ENCODE results near the gene TEKT2. TPM values are rescaled to one million over a fixed set of nuclear protein-coding genes. Genes with fewer than 3 reads are reported as not detected.

The TEKT2 gene
- total and polyA plus RNA-seq, 2 of the 4 experiments (the other 2 are of a cell fraction) = 0.18 TPM; not detected in 1

GRCh38 chr1:36091698-36092097 is 7.8 kb downstream of the TEKT2 start:
- no peak overlapping the region for H2AFZ ChIP-seq (replicated peaks; ENCODE audit: low read length, poor library complexity)
- no peak overlapping the region for H3K4me2 ChIP-seq (ENCODE audit: low read depth, low read length)
- dilution Hi-C loops (cut with HindIII; ENCODE audit: low sequenced_read_pairs, unreplicated experiment) = no loop called here
- peaks cover 5% of the 10 kb centered on the region; the same call in 1 of the 2 replicates for H3K9me1 ChIP-seq (ENCODE audit: insufficient read depth, low read length)
- no peak overlapping the region for H2BK120ac ChIP-seq (ENCODE audit: low read depth, low read length)
- no peak overlapping the region for H2BK5ac ChIP-seq (ENCODE audit: low read depth, low read length, poor library complexity, severe bottlenecking)
- no peak overlapping the region for H2BK15ac ChIP-seq (ENCODE audit: low read depth, low read length)
- peaks cover 2% of the 10 kb centered on the region; the same call in 1 of the 2 replicates for H3K4me1 ChIP-seq (ENCODE audit: control insufficient read depth, insufficient read depth, low read length)
- no peak overlapping the region for H3K27ac ChIP-seq (ENCODE audit: insufficient read depth, low read length)
- H3K27me3 ChIP-seq (ENCODE audit: control insufficient read depth, insufficient read depth, low read length) = no peaks in the 10 kb centered on the region
- H2AK5ac ChIP-seq (ENCODE audit: low read depth, low read length) = no peak overlapping the region
- no peak overlapping the region for H2BK20ac ChIP-seq (ENCODE audit: low read depth, low read length)
- H3K4me3 ChIP-seq (ENCODE audit: insufficient read depth, low read depth, low read length) = no peak overlapping the region
- H4K8ac ChIP-seq (ENCODE audit: low read depth in 2 of 2, low read length in 2 of 2) = no peak overlapping the region
- no peak overlapping the region for H3K9ac ChIP-seq (ENCODE audit: low read depth, low read length)
- BruUV-seq (replicated peaks) = no TSS peak
- H3K4ac ChIP-seq (ENCODE audit: low read depth, low read length) = no peak overlapping the region
- no peak for TF ChIP-seq CEBPB (IDR thresholded peaks at IDR 0.05; ENCODE audit: low read depth, low read length)
- TF ChIP-seq ELK1 (IDR thresholded peaks at IDR 0.05; ENCODE audit: borderline replicate concordance, low read depth, low read length) = no peak
- TF ChIP-seq SMC3 (IDR thresholded peaks at IDR 0.05; ENCODE audit: low read depth, low read length) = no peak
- no peak for TF ChIP-seq NFE2L2 (IDR thresholded peaks at IDR 0.05; ENCODE audit: low read depth, low read length)
- no peak for TF ChIP-seq USF2 (IDR thresholded peaks at IDR 0.05; ENCODE audit: low read depth, low read length)
- TF ChIP-seq MXI1 (IDR thresholded peaks at IDR 0.05; ENCODE audit: borderline replicate concordance, low read depth, low read length) = no peak
- TF ChIP-seq CHD1 (IDR thresholded peaks at IDR 0.05; ENCODE audit: low read depth, low read length) = no peak
- no peak for TF ChIP-seq MAFK (IDR thresholded peaks at IDR 0.05; ENCODE audit: low read depth, low read length)
- no peak for TF ChIP-seq RFX5 (IDR thresholded peaks at IDR 0.05; ENCODE audit: low read depth, low read length)
- TF ChIP-seq FOS (IDR thresholded peaks at IDR 0.05; ENCODE audit: low read depth, low read length) = no peak
- no peak for TF ChIP-seq CTCF (conservative IDR thresholded peaks at IDR 0.05; ENCODE audit: low read depth, low read length)
- no peak for TF ChIP-seq BHLHE40 (IDR thresholded peaks at IDR 0.05; ENCODE audit: low read depth, low read length)
- TF ChIP-seq MAZ (IDR thresholded peaks at IDR 0.05; ENCODE audit: borderline replicate concordance, low read depth, low read length) = no peak
- TF ChIP-seq POLR2A (IDR thresholded peaks at IDR 0.05; ENCODE audit: low read depth, low read length) = no peak
- TF ChIP-seq RCOR1 (IDR thresholded peaks at IDR 0.05; ENCODE audit: insufficient replicate concordance, low read length) = no peak
- ATAC-seq (ENCODE audit: low read depth) (no peak), DNase-seq (no peak)
- H4K5ac ChIP-seq (ENCODE audit: low read depth, low read length) = no peak overlapping the region
- no peak overlapping the region for H3K14ac ChIP-seq (replicated peaks; ENCODE audit: low read depth, low read length)
- H3K56ac ChIP-seq (ENCODE audit: extremely low read depth, insufficient read depth, low read length) = no peak overlapping the region
- no peak overlapping the region for H4K91ac ChIP-seq (ENCODE audit: insufficient read depth, low read depth, low read length)
- H3K9me3 ChIP-seq (ENCODE audit: control insufficient read depth, insufficient read depth, low read length) = no peaks in the 10 kb centered on the region
- WGBS, 2 experiments (ENCODE audit: extremely low coverage in 2 of 2, insufficient read length in 1 of 2) = 89% methylated on average over 4 of the region's 13 CpGs; no CpG with 5 or more reads in 1 of the 2 experiments
- H2AK9ac ChIP-seq (replicated peaks; ENCODE audit: low read depth, low read length, poor library complexity) = no peak overlapping the region
- in situ Hi-C loops (cut with MboI; ENCODE audit: low sequenced_read_pairs) = no loop called here
- CTCF ChIA-PET = interaction anchor here (0.6 kb wide), 1 partner anchor 121 kb away, joined by 3 read pairs; no protein-coding TSS in a partner anchor
- peaks cover 38 to 47% of the 10 kb centered on the region in 2 experiments for H3K79me1 ChIP-seq (ENCODE audit: low read depth in 1 of 2, low read length in 2 of 2)
- H3K36me3 ChIP-seq (ENCODE audit: control insufficient read depth, insufficient read depth, low read length) = peaks cover 35% of the 10 kb centered on the region
- POLR2A ChIA-PET (ENCODE audit: unreplicated experiment) = no interaction called here
- H4K20me1 ChIP-seq (ENCODE audit: insufficient read depth, low read length) = peaks cover 7% of the 10 kb centered on the region; the same call in 1 of the 2 replicates
- H3K18ac ChIP-seq (ENCODE audit: low read depth, low read length) = no peak overlapping the region
- intact Hi-C loops (cut with micrococcal nuclease) = no loop called here
- H3K23ac ChIP-seq (ENCODE audit: low read depth, low read length) = no peak overlapping the region

Data from IMR-90 (cell line).